OCI-LY1 (cell line): ENCODE measurements around the gene CCR6.
"Not testable (repeated sequence)": the region's sequence is repeated elsewhere in the genome, so short reads cannot be mapped to it uniquely, and the experiment has no call there.

Experiments
- H2AFZ ChIP-seq: fragments of 200-600 bp; sonication (generic), shearing (Covaris generic); 2 replicates; pipeline ENCODE4 v1.6.0; 2014; ENCODE audit warnings: antibody characterized with exemption, mild to moderate bottlenecking, low read length
- H3F3A ChIP-seq: fragments of 200-600 bp; sonication (generic), shearing (Covaris generic); 2 replicates; pipeline ENCODE4 v1.6.0; 2014; ENCODE audit warnings: mild to moderate bottlenecking, antibody characterized with exemption, low read length, moderate library complexity; ENCODE audit not compliant: insufficient read depth
- H3K27ac ChIP-seq: fragments of 200-600 bp; sonication (generic); 2 replicates; pipeline ENCODE4 v1.5.1; 2014; ENCODE audit warnings: low read length, mixed run types, mild to moderate bottlenecking, low read depth; ENCODE audit not compliant: poor library complexity, severe bottlenecking
- H3K27me3 ChIP-seq: fragments of 200-600 bp; sonication (generic); 2 replicates; pipeline ENCODE4 v1.6.0; 2014; ENCODE audit warnings: antibody characterized with exemption, mild to moderate bottlenecking, low read length, moderate library complexity; ENCODE audit not compliant: insufficient read depth
- H3K36me3 ChIP-seq: fragments of 200-600 bp; sonication (generic); 2 replicates; pipeline ENCODE4 v1.6.1; 2014; ENCODE audit warnings: mild to moderate bottlenecking, antibody characterized with exemption, low read length, moderate library complexity, mixed read lengths; ENCODE audit not compliant: insufficient read depth
- H3K4me1 ChIP-seq: fragments of 200-600 bp; sonication (generic); 2 replicates; pipeline ENCODE4 v1.5.1; 2014; ENCODE audit warnings: mild to moderate bottlenecking, low read length, moderate library complexity; ENCODE audit not compliant: insufficient read depth, severe bottlenecking
- H3K4me2 ChIP-seq: fragments of 200-600 bp; sonication (generic), shearing (Covaris generic); 2 replicates; pipeline ENCODE4 v1.6.1; 2014; ENCODE audit warnings: low read length
- H3K4me3 ChIP-seq: fragments of 200-600 bp; sonication (generic); 2 replicates; pipeline ENCODE4 v1.5.1; 2014; ENCODE audit warnings: low read length, low read depth, mild to moderate bottlenecking, mixed read lengths; ENCODE audit not compliant: poor library complexity, severe bottlenecking
- H3K79me2 ChIP-seq: fragments of 200-600 bp; shearing (Covaris generic); 2 replicates; pipeline ENCODE4 v1.6.1; 2016; ENCODE audit warnings: mixed run types, low read length, mixed read lengths; ENCODE audit not compliant: insufficient read depth
- H3K9ac ChIP-seq: fragments of 200-600 bp; sonication (generic), shearing (Covaris generic); 2 replicates; pipeline ENCODE4 v1.6.1; 2014; ENCODE audit warnings: mild to moderate bottlenecking, low read length, mixed read lengths
- H3K9me2 ChIP-seq: fragments of 200-600 bp; sonication (generic), shearing (Covaris generic); 2 replicates; pipeline ENCODE4 v1.6.1; 2014; ENCODE audit warnings: low read depth, mild to moderate bottlenecking, low read length, mixed read lengths
- H3K9me3 ChIP-seq: fragments of 200-600 bp; shearing (Covaris generic); 2 replicates; pipeline ENCODE4 v1.6.1; 2014; ENCODE audit warnings: low read length, mixed read lengths
- H4K20me1 ChIP-seq: fragments of 200-600 bp; sonication (generic), shearing (Covaris generic); 2 replicates; pipeline ENCODE4 v1.6.0; 2016; ENCODE audit warnings: mild to moderate bottlenecking, low read length; ENCODE audit not compliant: insufficient read depth
- EZH2 ChIP-seq: fragments of 200-600 bp; sonication (generic), shearing (Covaris generic); IDR thresholded peaks from 2 replicates; pipeline ENCODE4 v1.8.0; 2017; ENCODE audit warnings: borderline replicate concordance, mixed run types, mild to moderate bottlenecking, antibody characterized with exemption, low read length, moderate library complexity, mixed read lengths
- TF ChIP-seq, protein P1 (sequence below): fragments of 200-600 bp; sonication (generic), shearing (Covaris generic); IDR thresholded peaks from 2 replicates; pipeline ENCODE4 v1.5.1; 2017; ENCODE audit warnings: mild to moderate bottlenecking, antibody characterized with exemption, low read length, moderate library complexity, mixed read lengths

The CCR6 gene

GRCh38 chr6:167078745-167079144 lies 44.2 kb upstream of the CCR6 start:
- Histone ChIP-seq H3K4me2 (no peak overlapping the region), H3K36me3 (no peaks in the 10 kb centered on the region), H3K9me2 (no peaks in the 10 kb centered on the region), H4K20me1 (no peaks in the 10 kb centered on the region), H3K9ac (no peak overlapping the region), H3K4me3 (no peak overlapping the region), H3K27me3 (no peaks in the 10 kb centered on the region), H3F3A (no peaks in the 10 kb centered on the region), H3K27ac (no peak overlapping the region), H3K79me2 (no peaks in the 10 kb centered on the region), H3K9me3 (no peaks in the 10 kb centered on the region), H2AFZ (no peak overlapping the region), H3K4me1 (peaks cover 13% of the 10 kb centered on the region)
- TF ChIP-seq, protein P1, sequence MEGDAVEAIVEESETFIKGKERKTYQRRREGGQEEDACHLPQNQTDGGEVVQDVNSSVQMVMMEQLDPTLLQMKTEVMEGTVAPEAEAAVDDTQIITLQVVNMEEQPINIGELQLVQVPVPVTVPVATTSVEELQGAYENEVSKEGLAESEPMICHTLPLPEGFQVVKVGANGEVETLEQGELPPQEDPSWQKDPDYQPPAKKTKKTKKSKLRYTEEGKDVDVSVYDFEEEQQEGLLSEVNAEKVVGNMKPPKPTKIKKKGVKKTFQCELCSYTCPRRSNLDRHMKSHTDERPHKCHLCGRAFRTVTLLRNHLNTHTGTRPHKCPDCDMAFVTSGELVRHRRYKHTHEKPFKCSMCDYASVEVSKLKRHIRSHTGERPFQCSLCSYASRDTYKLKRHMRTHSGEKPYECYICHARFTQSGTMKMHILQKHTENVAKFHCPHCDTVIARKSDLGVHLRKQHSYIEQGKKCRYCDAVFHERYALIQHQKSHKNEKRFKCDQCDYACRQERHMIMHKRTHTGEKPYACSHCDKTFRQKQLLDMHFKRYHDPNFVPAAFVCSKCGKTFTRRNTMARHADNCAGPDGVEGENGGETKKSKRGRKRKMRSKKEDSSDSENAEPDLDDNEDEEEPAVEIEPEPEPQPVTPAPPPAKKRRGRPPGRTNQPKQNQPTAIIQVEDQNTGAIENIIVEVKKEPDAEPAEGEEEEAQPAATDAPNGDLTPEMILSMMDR = no peak
- TF ChIP-seq EZH2 = no peak

GRCh38 chr6:167079853-167080297 lies 43.0 kb upstream of the CCR6 start:
- Histone ChIP-seq H4K20me1 (no peaks in the 10 kb centered on the region), H2AFZ (no peak overlapping the region), H3K36me3 (no peaks in the 10 kb centered on the region), H3K9ac (no peak overlapping the region), H3K9me3 (no peaks in the 10 kb centered on the region), H3K4me2 (0 out of 2 replicates have a peak overlapping the region, but pooled peaks have one; percentile 7), H3K27ac (no peak overlapping the region), H3K4me3 (no peak overlapping the region), H3K79me2 (no peaks in the 10 kb centered on the region), H3K27me3 (no peaks in the 10 kb centered on the region), H3K9me2 (no peaks in the 10 kb centered on the region), H3K4me1 (peaks cover 9% of the 10 kb centered on the region), H3F3A (no peaks in the 10 kb centered on the region)
- TF ChIP-seq EZH2 = no peak
- TF ChIP-seq, protein P1 = peak; percentile 52

- no peaks in the 10 kb centered on the region for H3K9me2 ChIP-seq
- no peaks in the 10 kb centered on the region for H4K20me1 ChIP-seq
- peaks cover 32% of the 10 kb centered on the region for H3K4me1 ChIP-seq
- no peak overlapping the region for H3K4me3 ChIP-seq
- 0 out of 2 replicates have a peak, but pooled peaks cover 4% of the 10 kb centered on the region for H3F3A ChIP-seq
- H3K9me3 ChIP-seq = peaks cover 5% of the 10 kb centered on the region
- no peak for TF ChIP-seq EZH2
- TF ChIP-seq, protein P1 = no peak
- no peak overlapping the region for H3K27ac ChIP-seq
- no peaks in the 10 kb centered on the region; the same call in 1 of the 2 replicates for H3K36me3 ChIP-seq
- H3K4me2 ChIP-seq = no peak overlapping the region
- no peak overlapping the region for H3K9ac ChIP-seq
- no peaks in the 10 kb centered on the region for H3K79me2 ChIP-seq
- H3K27me3 ChIP-seq = no peaks in the 10 kb centered on the region
- H2AFZ ChIP-seq = no peak overlapping the region
Measured at GRCh38 chr6:167087857-167088354, 35.0 kb upstream of the CCR6 start.

DNA sequence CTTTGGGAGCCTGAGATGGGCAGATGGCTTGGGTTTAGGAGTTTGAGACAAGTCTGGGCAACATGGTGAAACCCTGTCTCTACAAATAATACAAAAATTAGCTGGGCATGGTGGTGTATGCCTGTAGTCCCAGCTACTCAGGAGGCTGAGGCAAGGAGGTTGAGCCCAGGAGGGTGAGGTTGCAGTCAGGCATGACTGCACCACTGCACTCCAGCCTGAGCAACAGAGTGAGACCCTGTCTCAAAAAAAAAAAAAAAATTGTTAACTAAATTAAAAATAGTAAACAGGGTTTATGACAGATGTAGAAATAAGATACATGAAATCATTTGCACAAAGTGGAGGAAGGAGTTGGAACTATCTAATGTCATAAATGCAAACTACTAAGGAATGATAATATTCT lies 34.2 kb upstream of the CCR6 start:
- not testable (repeated sequence) for H3K27ac ChIP-seq, H2AFZ ChIP-seq, H3K4me2 ChIP-seq, H3K79me2 ChIP-seq, H4K20me1 ChIP-seq, H3F3A ChIP-seq, H3K9me3 ChIP-seq, H3K4me3 ChIP-seq, H3K9ac ChIP-seq, H3K27me3 ChIP-seq, H3K9me2 ChIP-seq, H3K36me3 ChIP-seq
- H3K4me1 ChIP-seq = peaks cover 40% of the 10 kb centered on the region
